Stimulated activated CD4-positive, alpha-beta T cell treated with anti-CD3 and anti-CD28 coated beads, Interleukin-2, amount 100 ng/mL, for 24 hours (primary cell): ENCODE results near the gene RGMA.
"Not testable (repeated sequence)": the region's sequence is repeated elsewhere in the genome, so short reads cannot be mapped to it uniquely, and the experiment has no call there.

Experiments used
- DNase-seq, 2 donors: peaks; one replicate each; pipeline ENCODE4 v3.0.0-alpha.2; 2020

The RGMA gene

GRCh38 chr15:93046721-93047120 is 42.3 kb downstream of the RGMA start:
- DNase-seq: no peak

- no peak for DNase-seq
Measured at GRCh38 chr15:93046120-93046519, 42.9 kb downstream of the RGMA start.

- no peak for DNase-seq
Measured at GRCh38 chr15:93045191-93045785, 43.7 kb downstream of the RGMA start.

GRCh38 chr15:93044301-93045190 is 44.5 kb downstream of the RGMA start:
- no peak for DNase-seq

- no peak for DNase-seq
Measured at GRCh38 chr15:93043621-93044300, 45.2 kb downstream of the RGMA start.

- no peak for DNase-seq
Measured at GRCh38 chr15:93042691-93043378, 46.2 kb downstream of the RGMA start.

- no peak for DNase-seq
Measured at GRCh38 chr15:93042211-93042610, 46.8 kb downstream of the RGMA start.

GRCh38 chr15:93041159-93041547 is 47.9 kb downstream of the RGMA start:
- DNase-seq: no peak

GRCh38 chr15:93040288-93041158 is 48.5 kb downstream of the RGMA start:
- DNase-seq: no peak

GRCh38 chr15:93039562-93040287 is 49.3 kb downstream of the RGMA start:
- DNase-seq: not testable (repeated sequence)

GRCh38 chr15:93037820-93038705 is 50.9 kb downstream of the RGMA start:
- DNase-seq: no peak

- no peak for DNase-seq
Measured at GRCh38 chr15:93036951-93037819, 51.8 kb downstream of the RGMA start.

GRCh38 chr15:93035953-93036810 is 52.8 kb downstream of the RGMA start:
- DNase-seq: peak; percentile 51 to 52

GRCh38 chr15:93035092-93035915 is 53.7 kb downstream of the RGMA start:
- DNase-seq: no peak

GRCh38 chr15:93034512-93034911 is 54.5 kb downstream of the RGMA start:
- DNase-seq: no peak

GRCh38 chr15:93033434-93034045 is 55.5 kb downstream of the RGMA start:
- no peak for DNase-seq
